DLD1 (cell line): ENCODE results near the gene MYOC.
"Not testable (repeated sequence)": the region's sequence is repeated elsewhere in the genome, so short reads cannot be mapped to it uniquely, and the experiment has no call there.

Experiments
- in situ Hi-C: cut with HindIII; loops from 2 replicates; pipeline ENCODE4 v1.10.0; 2017; ENCODE audit warnings: low sequenced_read_pairs

The MYOC gene

DNA sequence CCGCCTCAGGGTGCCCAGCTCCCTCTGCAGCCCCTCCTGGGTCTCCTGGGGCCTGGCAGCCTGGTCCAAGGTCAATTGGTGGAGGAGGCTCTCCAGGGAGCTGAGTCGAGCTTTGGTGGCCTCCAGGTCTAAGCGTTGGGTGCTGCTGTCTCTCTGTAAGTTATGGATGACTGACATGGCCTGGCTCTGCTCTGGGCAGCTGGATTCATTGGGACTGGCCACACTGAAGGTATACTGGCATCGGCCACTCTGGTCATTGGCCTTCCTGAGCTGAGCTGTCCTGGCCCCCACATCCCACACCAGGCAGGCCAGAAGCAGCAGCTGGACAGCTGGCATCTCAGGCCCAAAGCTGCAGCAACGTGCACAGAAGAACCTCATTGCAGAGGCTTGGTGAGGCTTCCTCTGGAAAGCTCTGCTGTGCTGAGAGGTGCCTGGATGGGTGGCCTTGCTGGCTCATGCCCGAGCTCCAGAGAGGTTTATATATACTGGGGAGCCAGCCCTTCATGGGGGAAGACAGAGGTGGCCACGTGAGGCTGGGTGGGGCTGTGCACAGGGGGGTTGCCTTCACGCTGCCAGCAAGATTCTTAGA is at the start of gene MYOC:
TSS of gene MYOC (minus strand) at position 455 of the 589 bp plus-strand sequence. CDS start at position 378, 77 bp downstream.
- in situ Hi-C loops: no loop called here

DNA sequence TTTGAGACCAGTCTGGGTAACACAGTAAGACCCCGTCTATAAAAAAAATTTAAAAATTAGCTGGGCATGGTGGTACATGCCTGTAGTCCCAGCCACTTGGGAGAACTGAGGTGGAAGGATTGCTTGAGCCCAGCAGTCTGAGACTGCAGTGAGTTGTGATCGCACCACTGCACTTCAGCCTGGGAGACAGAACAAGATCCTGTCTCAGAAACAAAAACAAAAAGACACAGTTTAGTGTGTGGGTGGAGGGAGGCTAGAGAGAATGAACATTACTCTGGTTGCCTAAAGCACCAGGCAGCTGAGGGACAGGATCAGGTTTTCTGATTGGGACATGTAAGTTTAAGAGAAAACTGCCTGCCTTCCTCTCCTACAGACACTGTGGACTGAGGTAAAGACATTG is 47.0 kb upstream of the MYOC start:
- in situ Hi-C loops: no loop called here

DNA sequence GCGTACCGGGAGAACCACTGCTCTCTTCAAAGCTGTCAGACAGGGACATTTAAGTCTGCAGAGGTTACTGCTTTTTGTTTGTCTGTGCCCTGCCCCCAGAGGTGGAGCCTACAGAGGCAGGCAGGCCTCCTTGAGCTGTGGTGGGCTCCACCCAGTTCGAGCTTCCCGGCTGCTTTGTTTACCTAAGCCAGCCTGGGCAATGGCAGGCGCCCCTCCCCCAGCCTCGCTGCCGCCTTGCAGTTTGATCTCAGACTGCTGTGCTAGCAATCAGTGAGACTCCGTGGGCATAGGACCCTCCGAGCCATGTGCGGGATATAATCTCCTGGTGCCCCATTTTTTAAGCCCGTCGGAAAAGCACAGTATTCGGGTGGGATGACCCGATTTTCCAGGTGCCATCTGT is 43.3 kb upstream of the MYOC start:
- in situ Hi-C loops: not testable (repeated sequence)

DNA sequence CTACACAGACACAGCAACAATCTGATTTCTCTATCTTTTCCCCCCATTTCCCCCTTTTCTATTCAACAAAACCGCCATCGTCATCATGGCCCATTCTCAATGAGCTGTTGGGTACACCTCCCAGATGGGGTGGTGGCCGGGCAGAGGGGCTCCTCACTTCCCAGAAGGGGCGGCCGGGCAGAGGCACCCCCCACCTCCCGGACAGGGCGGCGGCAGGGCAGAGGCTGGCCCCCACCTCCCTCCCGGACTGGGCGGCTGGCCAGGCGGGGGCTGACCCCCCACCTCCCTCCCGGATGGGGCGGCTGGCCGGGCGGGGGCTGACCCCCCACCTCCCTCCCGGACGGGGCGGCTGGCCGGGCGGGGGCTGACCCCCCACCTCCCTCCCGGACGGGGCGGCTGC is 41.1 kb upstream of the MYOC start:
- in situ Hi-C loops: not testable (repeated sequence)

DNA sequence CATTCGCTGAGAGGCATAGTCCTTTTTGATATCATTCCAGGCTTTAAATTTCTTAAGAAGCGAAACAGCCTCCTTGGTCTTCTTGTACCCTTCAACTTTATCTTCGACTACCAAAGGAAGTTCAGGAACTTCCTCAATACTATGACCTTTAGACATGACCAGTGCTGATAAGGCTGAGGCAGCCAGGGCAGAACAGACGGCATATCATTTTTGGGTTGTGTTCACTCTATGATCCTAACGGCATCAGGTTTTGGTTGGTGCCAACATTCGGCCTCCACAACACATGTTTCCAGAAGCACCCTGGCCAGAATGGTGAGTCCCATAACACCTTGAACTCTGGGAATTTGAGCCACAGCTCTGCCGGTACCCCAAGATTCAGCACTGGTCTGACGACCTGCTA is 31.4 kb upstream of the MYOC start:
- in situ Hi-C loops: no loop called here

DNA sequence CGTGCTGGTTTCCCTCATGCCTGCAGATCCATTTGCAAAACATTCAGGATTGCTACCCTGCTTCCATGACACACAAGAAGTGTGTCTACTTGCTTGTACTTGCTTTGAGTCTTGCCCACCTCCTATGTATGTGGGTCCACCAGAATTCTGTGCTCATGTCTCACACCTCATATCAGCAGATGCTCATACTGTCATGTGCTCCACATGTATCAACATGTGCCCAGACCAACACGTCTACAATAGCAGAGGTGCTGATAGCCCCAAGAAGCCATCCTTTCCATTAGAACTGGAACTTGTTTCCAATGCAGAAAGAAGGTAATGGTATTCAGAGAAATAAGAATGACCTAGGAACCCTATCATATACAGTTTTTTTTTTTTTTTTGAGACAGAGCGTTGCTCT is 27.9 kb upstream of the MYOC start:
- in situ Hi-C loops: no loop called here

DNA sequence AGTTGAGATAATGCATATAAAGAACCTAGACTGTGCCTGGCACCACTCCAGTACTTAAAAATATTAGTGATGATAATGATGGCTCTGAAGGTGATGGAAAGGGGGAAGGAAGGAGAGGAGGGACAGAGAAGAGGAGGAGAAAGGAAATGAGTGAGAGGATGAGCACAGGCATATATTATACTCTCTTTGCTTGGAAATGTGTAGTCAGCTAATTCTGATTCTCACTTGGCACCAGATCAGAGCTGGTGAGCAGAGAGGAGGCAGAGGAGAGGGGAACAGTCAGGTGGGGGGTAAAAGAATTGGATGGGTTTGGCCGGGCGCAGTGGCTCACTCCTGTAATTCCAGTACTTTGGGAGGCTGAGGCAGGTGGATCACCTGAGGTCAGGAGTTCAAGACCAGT is 24.3 kb upstream of the MYOC start:
- in situ Hi-C loops: no loop called here

DNA sequence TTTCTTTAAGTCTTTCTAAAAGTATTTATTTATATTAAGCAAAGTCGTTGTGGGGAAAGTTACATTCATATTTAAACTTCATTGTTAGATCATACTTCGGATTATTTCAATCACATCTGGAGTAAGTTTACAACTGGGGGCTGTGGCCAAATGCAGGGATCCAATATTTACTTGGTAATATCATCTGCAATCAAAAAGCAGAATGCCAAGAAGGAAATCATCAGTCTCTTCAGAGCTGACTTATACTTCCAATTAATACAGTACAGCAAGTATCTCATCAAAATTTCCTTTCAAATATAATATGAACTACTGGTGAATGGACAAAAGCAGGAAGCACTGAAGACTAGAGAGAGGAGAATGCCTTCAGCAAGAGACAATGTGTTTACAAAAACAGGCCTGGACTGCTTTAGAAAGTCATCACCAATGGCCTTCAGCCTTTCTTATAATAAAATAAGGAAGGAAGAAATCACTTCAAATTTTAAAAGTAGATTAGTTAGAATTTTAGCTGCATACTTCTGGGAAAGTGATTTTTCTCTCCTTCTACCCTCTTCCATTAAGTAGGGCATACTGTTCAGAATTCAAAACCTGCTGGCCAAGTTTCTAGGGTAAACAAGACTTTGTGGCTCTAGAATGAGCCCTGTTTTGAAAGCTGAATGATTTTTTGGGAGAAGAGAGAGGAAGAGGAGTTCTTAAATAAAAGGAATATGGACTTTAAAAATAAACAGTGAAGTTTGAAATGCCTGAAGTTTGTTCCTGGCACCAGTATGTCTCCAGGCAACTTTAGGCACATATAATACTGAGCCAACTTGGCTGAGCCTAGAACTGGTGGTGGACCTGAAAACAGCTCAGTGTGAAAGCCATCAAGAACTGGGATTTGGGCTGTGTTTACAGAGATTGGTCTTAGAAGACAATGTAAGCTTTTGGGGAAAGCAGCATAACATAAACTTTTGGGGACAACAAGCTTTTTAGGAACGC is 22.2 kb upstream of the MYOC start:
- in situ Hi-C loops: no loop called here

DNA sequence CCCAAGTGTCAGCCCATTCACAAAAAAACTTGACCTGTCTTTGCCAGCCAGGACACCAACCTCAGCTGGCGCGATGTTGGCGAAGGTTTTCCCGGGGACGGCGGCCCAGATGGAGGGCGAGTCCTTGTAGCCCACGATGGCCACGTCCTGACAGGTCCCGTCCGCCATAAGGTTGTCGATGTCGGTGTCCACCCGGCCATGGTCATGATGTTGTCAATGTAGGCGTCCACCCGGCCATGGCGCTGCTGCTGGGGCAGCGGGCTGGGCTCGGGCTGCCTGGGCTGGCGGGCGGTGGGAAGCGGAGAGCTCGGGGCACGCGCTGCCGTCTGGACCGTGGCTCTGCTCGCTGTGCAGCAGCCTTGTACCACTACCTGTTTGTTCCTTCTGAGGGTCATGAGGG is 18.3 kb upstream of the MYOC start:
- in situ Hi-C loops: no loop called here

DNA sequence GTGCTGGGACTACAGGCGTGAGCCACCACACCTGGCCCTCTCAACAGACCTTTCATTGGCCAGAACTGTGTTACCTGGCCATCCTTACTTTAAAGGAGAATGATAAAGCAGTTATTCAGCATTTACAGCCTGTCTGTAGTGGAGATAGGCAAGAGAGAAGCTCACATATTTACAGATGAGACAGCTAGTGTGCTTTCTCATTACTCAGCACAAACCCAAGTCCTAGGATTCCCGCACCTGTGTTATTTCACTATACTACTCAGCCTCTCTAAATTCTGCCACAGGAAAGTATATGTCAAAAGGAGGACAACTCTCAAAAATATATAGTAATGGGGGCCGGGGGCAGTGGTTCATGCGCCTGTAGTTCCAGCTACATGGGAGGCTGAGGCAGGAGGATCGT is 15.9 kb upstream of the MYOC start:
- in situ Hi-C loops: no loop called here

DNA sequence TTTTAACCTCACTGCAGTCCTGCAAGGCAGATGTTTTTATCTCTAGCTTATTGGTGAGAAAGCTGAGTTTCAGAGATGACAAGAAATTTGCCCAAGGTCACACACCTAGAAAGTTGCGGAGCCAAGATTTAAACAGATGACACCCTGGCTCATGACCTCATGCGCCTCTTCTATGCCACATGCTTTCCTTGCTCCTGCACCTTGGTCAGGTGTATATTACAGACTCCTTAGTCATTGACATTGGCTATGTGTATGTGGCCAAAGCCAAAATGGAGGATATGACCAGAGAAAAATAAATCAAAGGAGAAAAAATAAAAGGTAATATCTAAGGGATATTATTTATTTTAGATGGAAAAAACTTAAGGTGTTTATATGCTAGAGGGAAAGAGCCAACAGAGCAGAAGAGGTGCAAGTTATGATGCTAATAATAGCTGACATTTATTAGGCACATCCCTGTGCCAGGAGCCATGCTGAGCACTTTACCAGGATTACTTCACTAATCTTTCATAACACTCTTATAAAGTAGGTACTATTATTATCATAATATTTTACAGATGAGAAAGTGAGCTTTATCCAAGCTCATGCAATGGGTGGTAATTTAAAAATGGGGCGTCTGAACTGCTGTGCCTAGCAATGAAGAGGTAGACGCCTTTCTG is 13.8 kb upstream of the MYOC start:
- in situ Hi-C loops: no loop called here

DNA sequence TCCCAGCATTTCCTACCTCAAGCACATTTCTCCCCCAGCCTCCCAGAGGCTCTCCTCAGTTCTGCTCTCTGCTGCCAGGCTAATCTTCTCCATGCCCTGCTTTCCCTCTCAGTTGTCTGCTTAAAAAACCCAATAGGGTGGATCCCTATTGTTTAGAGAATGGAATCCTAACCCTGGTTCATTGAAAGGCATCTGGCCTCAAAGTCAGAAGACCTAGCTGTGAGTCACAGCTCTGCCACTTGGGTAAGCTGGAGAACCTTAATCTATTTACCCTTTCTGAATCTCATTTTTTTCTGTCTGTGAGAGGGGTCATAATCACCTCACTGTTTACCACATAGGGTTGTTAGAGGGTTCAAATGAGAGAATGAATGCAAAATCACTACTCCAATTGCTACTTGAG is 12.5 kb upstream of the MYOC start:
- in situ Hi-C loops: no loop called here

DNA sequence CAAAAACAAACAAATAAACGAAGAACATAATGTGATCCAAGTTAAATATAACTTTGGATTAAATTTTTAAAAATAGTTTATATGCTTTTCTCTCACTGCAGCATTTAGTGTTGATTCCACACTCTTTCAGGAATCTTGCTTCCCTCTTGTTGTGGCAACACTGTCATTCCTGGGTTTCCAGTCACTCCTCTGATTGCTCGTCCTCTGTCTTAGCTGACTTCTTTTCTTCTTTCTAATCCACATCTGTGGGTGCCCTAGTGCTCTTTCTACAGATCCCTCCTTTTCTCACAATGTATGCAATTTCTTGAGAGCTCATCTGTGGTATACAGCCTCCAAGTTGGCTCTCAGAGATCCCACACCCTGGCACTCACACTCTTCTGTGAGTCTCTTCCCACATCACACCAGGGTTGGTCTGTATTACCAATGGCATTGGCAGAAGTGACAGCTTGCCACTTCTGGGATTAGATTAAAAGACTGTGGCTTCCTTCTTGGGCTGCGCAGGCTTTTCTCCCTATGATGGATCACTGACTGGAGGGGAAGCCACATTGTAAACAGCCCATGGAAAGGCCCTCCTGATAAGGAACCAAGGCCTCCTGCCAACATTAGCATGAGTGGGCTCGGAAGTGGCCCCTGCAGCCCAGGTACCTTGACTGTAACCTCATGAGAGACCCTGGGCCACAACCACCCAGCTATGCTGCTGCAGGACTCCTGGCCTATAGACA is 11.5 kb upstream of the MYOC start:
- in situ Hi-C loops: no loop called here

DNA sequence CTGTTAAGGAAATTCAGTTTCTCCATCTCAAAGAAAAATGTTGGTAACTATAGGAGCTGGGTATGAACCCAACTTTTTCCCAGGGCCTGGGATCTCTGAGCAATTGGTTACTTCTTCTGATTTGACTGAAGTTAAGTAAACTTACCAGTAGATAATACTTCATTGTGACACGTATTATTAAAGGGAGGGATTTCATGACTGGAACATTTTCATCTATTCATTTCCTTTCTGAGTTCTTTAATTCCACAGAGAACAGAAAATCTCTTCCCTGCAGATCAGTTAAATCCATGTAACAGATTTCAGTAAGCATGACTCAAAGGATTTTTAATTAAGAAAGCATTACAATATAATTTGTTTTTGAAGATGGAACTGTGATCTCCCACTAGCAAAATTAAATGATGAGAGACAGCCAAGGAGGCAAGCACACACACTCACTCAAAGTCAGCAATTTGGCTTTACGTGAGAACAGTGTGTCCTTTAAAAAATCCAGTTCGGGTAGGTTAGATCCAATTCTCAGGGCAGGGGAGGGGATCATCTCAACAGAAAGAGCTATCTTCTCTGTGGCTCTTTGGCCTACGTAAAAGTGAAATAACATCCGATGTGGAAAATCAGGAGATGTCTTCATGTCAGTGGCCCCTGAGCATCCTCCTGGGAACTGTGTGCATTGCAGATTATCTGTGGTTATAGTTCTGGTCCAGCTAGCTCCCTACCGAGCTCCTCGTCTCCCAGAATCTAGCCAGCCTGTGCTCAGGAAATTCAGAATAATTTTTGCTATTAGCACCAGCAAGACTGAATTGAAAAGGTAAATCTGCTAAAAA is 10.8 kb upstream of the MYOC start:
- in situ Hi-C loops: no loop called here

DNA sequence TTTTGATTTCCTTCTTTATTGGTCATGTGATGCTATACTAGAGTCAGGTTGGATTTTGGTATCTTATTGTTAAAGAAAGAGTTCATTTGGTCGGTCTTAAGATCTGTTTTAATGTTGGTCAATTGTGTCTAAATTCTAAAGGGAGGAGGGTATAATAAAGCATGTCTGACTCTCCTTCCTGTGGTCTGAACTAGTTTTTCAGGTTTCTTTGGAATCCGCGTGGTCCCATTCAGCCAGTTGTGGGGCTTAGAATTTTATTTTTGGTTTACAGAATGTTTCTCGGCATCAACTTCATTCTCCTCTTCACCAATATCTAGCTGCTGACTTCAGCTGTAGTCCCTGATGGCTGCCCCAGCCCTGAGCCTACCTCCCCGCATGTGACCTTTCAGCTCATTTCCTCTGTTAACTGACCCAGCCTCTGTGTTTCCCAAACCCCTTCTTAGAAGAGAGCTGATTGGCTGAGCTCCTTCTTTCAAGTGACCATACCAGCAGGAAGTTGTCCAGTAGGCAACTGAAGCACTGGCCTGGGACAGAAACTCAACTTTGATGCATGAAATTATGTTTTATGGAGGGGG is 8.7 kb upstream of the MYOC start:
- in situ Hi-C loops: no loop called here

DNA sequence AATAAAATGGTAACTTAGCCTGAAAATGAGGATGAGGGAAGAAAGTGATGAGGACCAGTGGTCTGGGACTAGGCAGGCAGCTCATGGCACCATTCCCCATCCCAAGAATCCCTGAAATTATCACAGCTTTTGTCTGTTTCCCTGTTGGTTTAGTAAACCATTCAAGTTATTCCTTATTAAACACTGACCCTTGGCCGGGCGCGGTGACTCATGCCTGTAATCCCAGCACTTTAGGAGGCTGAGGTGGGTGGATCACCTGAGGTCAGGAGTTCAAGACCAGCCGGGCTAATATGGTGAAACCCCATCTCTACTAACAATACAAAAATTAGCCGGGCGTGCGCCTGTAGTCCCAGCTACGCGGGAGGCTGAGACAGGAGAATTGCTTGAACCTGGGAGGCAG is 3.7 kb upstream of the MYOC start:
- in situ Hi-C loops: not testable (repeated sequence)

DNA sequence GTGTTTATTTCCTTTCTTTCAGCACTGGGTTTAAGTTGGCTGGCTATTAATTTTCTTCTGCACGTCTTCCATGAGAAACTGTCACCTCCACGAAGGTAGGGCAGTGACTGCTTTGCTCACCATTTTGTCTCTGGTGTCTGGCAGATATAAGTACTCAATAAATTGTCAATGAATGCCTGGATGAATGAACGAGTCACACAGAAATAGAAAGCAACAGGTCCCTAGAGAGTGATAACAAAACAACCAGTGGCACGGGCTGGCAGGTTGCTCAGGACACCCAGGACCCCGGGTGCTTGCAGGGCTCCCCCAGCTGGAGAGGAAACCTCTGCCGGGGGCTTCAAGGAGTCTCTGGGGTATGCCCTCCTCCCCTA is 3.2 kb upstream of the MYOC start:
- in situ Hi-C loops: no loop called here

DNA sequence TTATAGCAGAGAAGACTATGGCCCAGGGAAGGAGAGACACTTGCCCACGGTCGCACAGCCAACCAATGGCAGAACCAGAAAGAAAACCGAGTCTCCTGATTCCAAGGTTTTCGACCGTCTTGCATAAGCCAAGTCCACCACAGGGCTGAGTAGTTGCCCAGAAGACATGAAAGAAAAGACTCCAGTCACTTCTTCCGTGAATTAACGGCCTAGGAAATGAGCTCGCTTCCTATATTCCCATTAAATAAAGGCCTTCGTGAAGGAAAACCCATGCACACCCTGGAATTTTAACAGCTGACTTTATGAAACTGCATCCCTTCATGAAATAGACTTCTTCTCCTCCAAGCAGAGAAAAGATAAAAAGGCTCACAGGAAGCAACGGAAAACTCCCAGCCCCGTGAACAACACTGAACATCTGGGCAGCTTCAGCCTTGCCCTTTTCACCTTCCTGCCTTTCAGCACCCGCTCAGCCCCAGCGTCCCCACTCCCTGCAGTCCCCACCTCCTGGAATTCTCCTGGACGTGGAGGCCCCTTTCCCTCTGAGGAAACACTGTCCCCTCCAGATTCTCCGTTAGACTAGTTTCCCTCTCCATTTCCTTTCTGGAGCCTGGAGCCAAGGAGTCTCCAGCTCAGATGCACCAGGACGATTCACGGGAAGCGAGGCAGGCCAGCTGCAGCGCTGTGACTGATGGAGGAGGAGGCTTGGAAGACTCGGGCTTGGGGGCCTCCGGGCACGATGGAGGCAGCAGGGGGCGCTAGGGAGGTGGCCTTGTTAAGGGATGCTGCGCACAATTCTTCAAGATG is 2.7 kb upstream of the MYOC start:
- in situ Hi-C loops: no loop called here

DNA sequence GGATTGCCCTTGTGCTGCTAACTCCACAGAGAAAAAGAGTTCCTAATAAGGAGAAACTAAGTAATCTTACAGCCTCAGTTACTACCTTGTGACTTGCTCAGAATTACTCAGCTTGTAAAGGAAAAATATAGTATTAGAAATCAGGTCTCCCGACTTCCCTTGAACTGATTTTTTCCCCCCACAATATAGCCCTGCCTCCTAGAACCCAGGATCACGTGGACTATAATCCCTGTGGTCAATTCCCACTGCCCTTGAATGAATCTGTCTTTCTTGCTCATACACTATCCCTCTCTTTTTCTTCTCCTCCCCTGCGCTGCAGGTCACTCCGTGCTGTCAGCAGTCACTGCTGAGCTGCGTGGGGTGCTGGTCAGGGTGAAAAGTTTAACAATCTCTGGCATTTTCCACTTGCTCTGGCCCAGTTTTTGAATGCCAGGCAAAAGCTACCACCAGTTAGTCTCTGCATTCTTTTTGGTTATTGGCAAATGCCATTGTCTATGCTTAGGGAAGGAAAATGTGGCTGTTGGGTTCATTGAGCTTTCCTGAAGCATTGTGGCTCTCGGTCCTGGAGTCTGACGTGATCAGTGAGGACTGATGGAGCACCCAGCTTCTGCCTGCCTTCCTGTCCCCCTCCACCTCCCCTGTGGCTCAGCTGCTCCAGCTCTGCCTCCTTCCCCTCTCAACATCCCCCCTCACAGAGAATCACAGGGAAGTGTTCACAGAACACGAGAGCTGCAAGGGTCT is 1.9 kb upstream of the MYOC start:
- in situ Hi-C loops: no loop called here
